H1 (cell line): Measurements from ENCODE around the gene EIF4A3. TPM values are rescaled to one million over a fixed set of nuclear protein-coding genes. Genes with fewer than 3 reads are reported as not detected.

ENCODE experiments used
- CTCF ChIA-PET: fragments of 300-600 bp; sonication (Branson Sonifier 250); formaldehyde crosslinking; loops from one replicate; lab custom pipeline; 2021; ENCODE audit not compliant: partially characterized antibody; lab: Charles Lee
- POLR2A ChIA-PET: fragments of 300-600 bp; sonication (Branson Sonifier 250); formaldehyde crosslinking; loops from one replicate; lab custom pipeline; 2021; ENCODE audit warnings: inconsistent platforms; ENCODE audit not compliant: partially characterized antibody; lab: Charles Lee
- DNase-seq, 2 experiments: peaks; one replicate each; pipeline versions ENCODE4 v3.0.0 to v3.0.0-alpha.2; 2010 to 2022; ENCODE audit warnings: low spot score in 2 of 2, low read depth in 1 of 2, mixed read lengths in 1 of 2
- FAIRE-seq: peaks from 2 replicates; lab custom pipeline; 2011; peaks lifted over from hg19 to GRCh38; lab: Jason Lieb, UNC
- H2AFZ ChIP-seq: 2 replicates; pipeline ENCODE4 v1.8.1; 2012; ENCODE audit warnings: low read length, inconsistent platforms
- H2AK5ac ChIP-seq: 2 replicates; pipeline ENCODE4 v1.6.1; 2013; ENCODE audit warnings: low read depth, low read length
- H2BK120ac ChIP-seq: replicated peaks from 2 replicates; pipeline ENCODE3; 2013; ENCODE audit warnings: low read depth, low read length, inconsistent platforms
- H2BK12ac ChIP-seq: 2 replicates; pipeline ENCODE4 v1.6.1; 2013; ENCODE audit warnings: low read depth, low read length
- H2BK15ac ChIP-seq: 2 replicates; pipeline ENCODE4 v1.6.1; 2013; ENCODE audit warnings: low read length
- H2BK20ac ChIP-seq: 2 replicates; pipeline ENCODE4 v1.6.1; 2013; ENCODE audit warnings: low read length
- H2BK5ac ChIP-seq: 2 replicates; pipeline ENCODE4 v1.6.1; 2013; ENCODE audit warnings: low read depth, low read length
- H3K14ac ChIP-seq: 2 replicates; pipeline ENCODE4 v1.6.1; 2013; ENCODE audit warnings: inconsistent platforms; ENCODE audit not compliant: insufficient read length
- H3K18ac ChIP-seq: 2 replicates; pipeline ENCODE4 v1.6.1; 2013; ENCODE audit warnings: low read length; ENCODE audit errors: extremely low read depth
- H3K23ac ChIP-seq: 2 replicates; pipeline ENCODE4 v1.6.1; 2013; ENCODE audit warnings: inconsistent platforms; ENCODE audit not compliant: insufficient read length
- H3K23me2 ChIP-seq: 2 replicates; pipeline ENCODE4 v1.6.1; 2013; ENCODE audit warnings: low read depth, low read length
- H3K27ac ChIP-seq: 2 replicates; pipeline ENCODE4 v1.6.1; 2011; ENCODE audit warnings: low read depth, low read length, inconsistent platforms
- H3K27me3 ChIP-seq, 4 experiments: replicated peaks in 1 of 4; 1 replicate in 1 of 4; 2 replicates in 3 of 4; pipeline versions ENCODE4 v1.6.1 to v1.8.1; 2011 to 2013; ENCODE audit warnings: low read length in 3 of 4, mild to moderate bottlenecking in 3 of 4, inconsistent platforms in 2 of 4, mixed read lengths in 2 of 4, moderate library complexity in 1 of 4; ENCODE audit not compliant: control insufficient read depth in 3 of 4, insufficient read depth in 3 of 4; ENCODE audit errors: extremely low read depth in 1 of 4
- H3K36me3 ChIP-seq, 4 experiments: 2 replicates each; pipeline versions ENCODE4 v1.6.1 to v1.8.1; 2011 to 2013; ENCODE audit warnings: mild to moderate bottlenecking in 4 of 4, low read length in 3 of 4, moderate library complexity in 2 of 4, control low read depth in 1 of 4, inconsistent platforms in 1 of 4; ENCODE audit not compliant: insufficient read depth in 4 of 4, control insufficient read depth in 2 of 4
- H3K4ac ChIP-seq: replicated peaks from 2 replicates; pipeline ENCODE3; 2013; ENCODE audit warnings: low read length, low read depth, mixed read lengths, inconsistent platforms; ENCODE audit not compliant: insufficient read length
- H3K4me1 ChIP-seq, 4 experiments: replicated peaks in 1 of 4; 1 replicate in 1 of 4; 2 replicates in 3 of 4; pipeline versions ENCODE4 v1.6.1 to v1.8.1; 2011 to 2013; ENCODE audit warnings: low read length in 3 of 4, inconsistent platforms in 2 of 4, mixed read lengths in 1 of 4; ENCODE audit not compliant: insufficient read depth in 4 of 4, control insufficient read depth in 3 of 4
- H3K4me2 ChIP-seq, 2 experiments: 2 replicates each; pipeline versions ENCODE4 v1.6.1 to v1.8.1; 2011 to 2013; ENCODE audit warnings: low read depth in 2 of 2, low read length in 2 of 2, control low read depth in 1 of 2, inconsistent platforms in 1 of 2, mild to moderate bottlenecking in 1 of 2; ENCODE audit not compliant: insufficient read depth in 1 of 2
- H3K4me3 ChIP-seq, 4 experiments: fragments of 200-600, 300-600 bp in 1 of 4; sonication (generic), shearing (Covaris generic), sonication (Bioruptor Twin) in 1 of 4; 2 replicates each; pipeline versions ENCODE4 v1.5.1 to v1.8.1; 2011 to 2016; ENCODE audit warnings: low read length in 4 of 4, low read depth in 3 of 4, control low read depth in 2 of 4, inconsistent platforms in 2 of 4, mild to moderate bottlenecking in 2 of 4, mixed read lengths in 1 of 4, moderate library complexity in 1 of 4; ENCODE audit not compliant: insufficient read depth in 2 of 4; ENCODE audit errors: extremely low read depth in 1 of 4
- H3K56ac ChIP-seq: replicated peaks from 2 replicates; pipeline ENCODE3; 2013; ENCODE audit warnings: low read depth, mild to moderate bottlenecking, mixed read lengths, low read length, inconsistent platforms; ENCODE audit not compliant: insufficient read length
- H3K79me1 ChIP-seq: 2 replicates; pipeline ENCODE4 v1.6.1; 2013; ENCODE audit warnings: low read depth, low read length, control low read depth
- H3K79me2 ChIP-seq, 2 experiments: 2 replicates each; pipeline versions ENCODE4 v1.6.1 to v1.8.1; 2012 to 2013; ENCODE audit warnings: low read length in 2 of 2, mild to moderate bottlenecking in 2 of 2, inconsistent platforms in 1 of 2; ENCODE audit not compliant: insufficient read depth in 2 of 2, control insufficient read depth in 1 of 2
- H3K9ac ChIP-seq, 4 experiments: replicated peaks in 1 of 4; 1 replicate in 1 of 4; 2 replicates in 3 of 4; pipeline versions ENCODE4 v1.6.1 to v1.8.1; 2011 to 2013; ENCODE audit warnings: low read depth in 3 of 4, low read length in 3 of 4, control low read depth in 2 of 4, mild to moderate bottlenecking in 2 of 4, moderate library complexity in 2 of 4, inconsistent platforms in 1 of 4; ENCODE audit errors: extremely low read depth in 1 of 4
- H3K9me3 ChIP-seq, 2 experiments: 2 replicates each; pipeline versions ENCODE4 v1.6.1 to v1.8.1; 2012 to 2013; ENCODE audit warnings: mild to moderate bottlenecking in 2 of 2, moderate library complexity in 2 of 2, control low read depth in 1 of 2, inconsistent platforms in 1 of 2, low read depth in 1 of 2, low read length in 1 of 2, mixed read lengths in 1 of 2; ENCODE audit not compliant: insufficient read depth in 2 of 2
- H4K20me1 ChIP-seq, 2 experiments: replicated peaks in 1 of 2; 2 replicates each; pipeline versions ENCODE3 to v1.8.1; 2011 to 2013; ENCODE audit warnings: inconsistent platforms in 2 of 2, low read length in 2 of 2, mild to moderate bottlenecking in 1 of 2; ENCODE audit not compliant: insufficient read depth in 2 of 2, control insufficient read depth in 1 of 2
- H4K5ac ChIP-seq: 2 replicates; pipeline ENCODE4 v1.6.1; 2013; ENCODE audit warnings: low read length, low read depth, mixed read lengths, inconsistent platforms; ENCODE audit not compliant: insufficient read length
- H4K8ac ChIP-seq: 2 replicates; pipeline ENCODE4 v1.8.0; 2013; ENCODE audit warnings: mild to moderate bottlenecking, moderate library complexity, low read length, inconsistent platforms; ENCODE audit not compliant: insufficient read depth; ENCODE audit errors: extremely low read depth
- H4K91ac ChIP-seq: replicated peaks from 2 replicates; pipeline ENCODE3; 2013; ENCODE audit warnings: low read length, mixed read lengths, inconsistent platforms; ENCODE audit not compliant: insufficient read length
- CEBPB ChIP-seq: IDR thresholded peaks from 2 replicates; pipeline ENCODE4 v1.6.1; 2012; ENCODE audit warnings: low read depth, low read length
- CHD1 ChIP-seq: IDR thresholded peaks from 2 replicates; pipeline ENCODE4 v1.6.1; 2012; ENCODE audit warnings: low read depth, low read length, improper control_type of control experiment
- CTBP2 ChIP-seq: IDR thresholded peaks from 2 replicates; pipeline ENCODE4 v1.7.0; 2011; ENCODE audit warnings: borderline replicate concordance, mild to moderate bottlenecking, moderate library complexity, mixed read lengths, low read length; ENCODE audit not compliant: insufficient read depth, insufficient read length
- EGR1 ChIP-seq: IDR thresholded peaks from 2 replicates; pipeline ENCODE4 v1.6.1; 2011; ENCODE audit warnings: low read depth, low read length, borderline replicate concordance
- EZH2 ChIP-seq: fragments of 200-600 bp; sonication (generic); IDR thresholded peaks from 2 replicates; pipeline ENCODE4 v1.7.1; 2012; ENCODE audit warnings: low read depth, mild to moderate bottlenecking, moderate library complexity, low read length, inconsistent platforms; ENCODE audit not compliant: severe bottlenecking
- NRF1 ChIP-seq: IDR thresholded peaks from 2 replicates; pipeline ENCODE4 v1.6.1; 2011; ENCODE audit warnings: mild to moderate bottlenecking, low read depth, low read length, improper control_type of control experiment
- RAD21 ChIP-seq, 2 experiments: IDR thresholded peaks in 1 of 2; conservative IDR thresholded peaks in 1 of 2; 2 replicates each; pipeline ENCODE4 v1.6.1; 2011; ENCODE audit warnings: low read depth in 2 of 2, low read length in 2 of 2, improper control_type of control experiment in 1 of 2, inconsistent platforms in 1 of 2, mild to moderate bottlenecking in 1 of 2, moderate library complexity in 1 of 2
- RNF2 ChIP-seq: fragments of 200-900, 300-1000 bp; sonication (generic); IDR thresholded peaks from 2 replicates; pipeline ENCODE4 v1.7.1; 2016; ENCODE audit warnings: borderline replicate concordance, low read depth, mild to moderate bottlenecking, antibody characterized with exemption, low read length; ENCODE audit not compliant: poor library complexity, severe bottlenecking; ENCODE audit errors: missing control alignments
- RXRA ChIP-seq: IDR thresholded peaks from 2 replicates; pipeline ENCODE4 v1.6.1; 2011; ENCODE audit warnings: low read depth, mild to moderate bottlenecking, low read length, moderate library complexity; ENCODE audit not compliant: insufficient read depth
- TCF12 ChIP-seq: IDR thresholded peaks from 2 replicates; pipeline ENCODE4 v1.6.1; 2011; ENCODE audit warnings: low read depth, mild to moderate bottlenecking, low read length
- TEAD4 ChIP-seq: IDR thresholded peaks from 2 replicates; pipeline ENCODE4 v1.6.1; 2012; ENCODE audit warnings: low read depth, low read length, inconsistent platforms, mixed read lengths
- WGBS, 2 experiments: shearing (Covaris generic) in 1 of 2; methylation state at CpG; one replicate each; pipeline versions ENCODE4 v1.1.6 to v1.1.7; 2013 to 2015; ENCODE audit warnings: low lambda C conversion rate in 2 of 2, mixed read lengths in 2 of 2, inconsistent platforms in 1 of 2, low coverage in 1 of 2, missing lambda C conversion rate in 1 of 2; ENCODE audit not compliant: insufficient replicate concordance in 2 of 2, insufficient coverage in 1 of 2, insufficient read length in 1 of 2; ENCODE audit errors: extremely low coverage in 1 of 2, missing lambda C conversion rate in 1 of 2; 5-methylcytosine and 5-hydroxymethylcytosine counted together
- polyA plus RNA-seq, 7 experiments: library from polyadenylated mRNA; depleted of rRNA in 3 of 7; stranded (reverse) in 5 of 7; unstranded in 2 of 7; fragments of >200 nt in 5 of 7; fragments of 200-250 nt in 2 of 7; gene quantifications; 1 replicate in 5 of 7; 2 replicates in 1 of 7; 4 replicates in 1 of 7; pipeline versions ENCODE4 v1.2.1 to v1.2.3, GENCODE V29; 2011 to 2013; ENCODE audit warnings: missing spikeins in 2 of 7, mixed read lengths in 2 of 7
- total RNA-seq: library from RNA; stranded (reverse); fragmentation: NEBNext Ultra II Directional; extraction: Animal tissue kit (Norgen Biotek cat#: 25700); gene quantifications from 2 replicates; pipeline ENCODE4 v1.2.1, GENCODE V29; 2021
- TF ChIP-seq, protein P1 (sequence below): IDR thresholded peaks from 2 replicates; pipeline ENCODE4 v1.6.1; 2012; ENCODE audit warnings: low read length, inconsistent platforms

The EIF4A3 gene
- total and polyA plus RNA-seq, 2 of the 8 experiments (the other 6 are each of a cell fraction or from before 2014, with no cell fraction given) = 142 to 146 TPM

- no peak overlapping the region for H2AFZ ChIP-seq
- H4K5ac ChIP-seq = no peak overlapping the region
- no peaks in the 10 kb centered on the region for H3K36me3 ChIP-seq
- no peaks in the 10 kb centered on the region for H4K20me1 ChIP-seq
- no peaks in the 10 kb centered on the region for H3K23me2 ChIP-seq
- H3K23ac ChIP-seq = no peak overlapping the region
- no peak overlapping the region for H3K4ac ChIP-seq
- H3K79me2 ChIP-seq = no peaks in the 10 kb centered on the region
- H3K4me2 ChIP-seq = no peak overlapping the region
- peaks cover 5 to 13% (median 7%) of the 10 kb centered on the region in 4 experiments for H3K4me1 ChIP-seq
- no peak overlapping the region for H2BK5ac ChIP-seq
- H3K4me3 ChIP-seq = no peak overlapping the region
- no peak overlapping the region for H3K56ac ChIP-seq
- no peak overlapping the region for H3K18ac ChIP-seq
- H2BK15ac ChIP-seq = no peak overlapping the region
- WGBS, 2 experiments = 89% methylated on average over 11 of the region's 11 CpGs; no CpG with 5 or more reads in 1 of the 2 experiments
- H3K9ac ChIP-seq = no peak overlapping the region
- no peaks in the 10 kb centered on the region for H3K9me3 ChIP-seq
- H2BK12ac ChIP-seq = no peak overlapping the region
- H3K27me3 ChIP-seq = no peaks in the 10 kb centered on the region
- ChIA-PET POLR2A (interaction anchor here (0.9 kb wide), 1 partner anchor 18 kb away, joined by 4 read pairs; no protein-coding TSS in a partner anchor), CTCF (interaction anchor here (1.2 to 2.0 kb wide), 4 partner anchors 14 to 88 kb away, joined by 3 to 7 read pairs (median 4); no protein-coding TSS in a partner anchor)
- no peak overlapping the region for H3K14ac ChIP-seq
- no peak overlapping the region for H2BK20ac ChIP-seq
- DNase-seq = no peak
- no peak overlapping the region for H3K27ac ChIP-seq
- no peak overlapping the region for H2BK120ac ChIP-seq
- no peak overlapping the region for H4K91ac ChIP-seq
- no peak overlapping the region for H4K8ac ChIP-seq
- H2AK5ac ChIP-seq = no peak overlapping the region
- no peak for FAIRE-seq
- no peaks in the 10 kb centered on the region for H3K79me1 ChIP-seq
- TF ChIP-seq EGR1 (no peak), RXRA (no peak), TEAD4 (no peak), RAD21 (IDR thresholded peaks at IDR 0.05 in 1 of 2, conservative IDR thresholded peaks at IDR 0.05 in 1 of 2; ENCODE audit: low read depth in 2 of 2, low read length in 2 of 2) (no peak), RNF2 (no peak), CHD1 (no peak), NRF1 (no peak), CTBP2 (no peak), CEBPB (no peak), TCF12 (no peak), EZH2 (no peak)
- TF ChIP-seq, protein P1, sequence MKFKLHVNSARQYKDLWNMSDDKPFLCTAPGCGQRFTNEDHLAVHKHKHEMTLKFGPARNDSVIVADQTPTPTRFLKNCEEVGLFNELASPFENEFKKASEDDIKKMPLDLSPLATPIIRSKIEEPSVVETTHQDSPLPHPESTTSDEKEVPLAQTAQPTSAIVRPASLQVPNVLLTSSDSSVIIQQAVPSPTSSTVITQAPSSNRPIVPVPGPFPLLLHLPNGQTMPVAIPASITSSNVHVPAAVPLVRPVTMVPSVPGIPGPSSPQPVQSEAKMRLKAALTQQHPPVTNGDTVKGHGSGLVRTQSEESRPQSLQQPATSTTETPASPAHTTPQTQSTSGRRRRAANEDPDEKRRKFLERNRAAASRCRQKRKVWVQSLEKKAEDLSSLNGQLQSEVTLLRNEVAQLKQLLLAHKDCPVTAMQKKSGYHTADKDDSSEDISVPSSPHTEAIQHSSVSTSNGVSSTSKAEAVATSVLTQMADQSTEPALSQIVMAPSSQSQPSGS = no peak
Measured at GRCh38 chr17:80164185-80164584, 17.3 kb upstream of the EIF4A3 start.
